NCI-H128 (cell line): ENCODE data around the gene FOXC1.
A peak's percentile ranks its signal among the peaks of the same experiment; 100 is the strongest.

ENCODE experiments used
- DNase-seq: peaks from one replicate; lab custom pipeline; 2025; ENCODE audit not compliant: unreplicated experiment; lab: John Stamatoyannopoulos, UW

Gene FOXC1

GRCh38 chr6:1584146-1584545 is 25.6 kb upstream of the FOXC1 start:
- no peak for DNase-seq

- no peak for DNase-seq
These were observed 24.6 kb upstream of the FOXC1 start for GRCh38 chr6:1584996-1585668.

GRCh38 chr6:1585669-1586049 is 24.1 kb upstream of the FOXC1 start:
- no peak for DNase-seq

- no peak for DNase-seq
These were observed 23.5 kb upstream of the FOXC1 start for GRCh38 chr6:1586256-1586655.

- DNase-seq, result no peak
These were observed 22.8 kb upstream of the FOXC1 start for GRCh38 chr6:1586861-1587450.

- DNase-seq, result no peak
These were observed 22.2 kb upstream of the FOXC1 start for GRCh38 chr6:1587546-1587945.

GRCh38 chr6:1587977-1588376 is 21.7 kb upstream of the FOXC1 start:
- DNase-seq, result no peak

- DNase-seq, result no peak
These were observed 20.5 kb upstream of the FOXC1 start for GRCh38 chr6:1589208-1589607.

GRCh38 chr6:1590580-1590979 is 19.1 kb upstream of the FOXC1 start:
- DNase-seq, result no peak

- no peak for DNase-seq
These were observed 18.5 kb upstream of the FOXC1 start for GRCh38 chr6:1591243-1591642.

- no peak for DNase-seq
These were observed 17.8 kb upstream of the FOXC1 start for GRCh38 chr6:1591926-1592325.

GRCh38 chr6:1592852-1593251 is 16.9 kb upstream of the FOXC1 start:
- no peak for DNase-seq

GRCh38 chr6:1593286-1593957 is 16.3 kb upstream of the FOXC1 start:
- no peak for DNase-seq

- DNase-seq, result no peak
These were observed 15.8 kb upstream of the FOXC1 start for GRCh38 chr6:1593958-1594314.

- DNase-seq, result no peak
These were observed 15.1 kb upstream of the FOXC1 start for GRCh38 chr6:1594445-1595200.

- no peak for DNase-seq
These were observed 14.2 kb upstream of the FOXC1 start for GRCh38 chr6:1595271-1596087.

- DNase-seq, result peak; percentile 36
These were observed 13.4 kb upstream of the FOXC1 start for GRCh38 chr6:1596088-1596852.

- DNase-seq, result no peak
These were observed 12.5 kb upstream of the FOXC1 start for GRCh38 chr6:1597121-1597744.

GRCh38 chr6:1597924-1598323 is 11.8 kb upstream of the FOXC1 start:
- DNase-seq, result no peak

GRCh38 chr6:1598433-1598832 is 11.3 kb upstream of the FOXC1 start:
- no peak for DNase-seq
